Activated CD4-positive, alpha-beta memory T cell treated with anti-CD3 and anti-CD28 coated beads for 36 hours (primary cell): ENCODE measurements around the gene SLC43A3. TPM values are rescaled to one million over a fixed set of nuclear protein-coding genes. Genes with fewer than 3 reads are reported as not detected.

Experiments
- CTCF ChIA-PET: fragments of 350-600 bp; sonication (Branson Sonifier 250); formaldehyde crosslinking; loops from one replicate; lab custom pipeline; 2021; ENCODE audit warnings: antibody characterized with exemption, inconsistent platforms; lab: Charles Lee
- POLR2A ChIA-PET: fragments of 350-600 bp; sonication (Branson Sonifier 250); formaldehyde crosslinking; loops from one replicate; lab custom pipeline; 2021; ENCODE audit warnings: antibody characterized with exemption; lab: Charles Lee
- DNase-seq: peaks from one replicate; pipeline ENCODE4 v3.0.0-alpha.2; 2020
- H3K27ac Mint-ChIP-seq: one replicate; pipeline ENCODE4 v1.8.0; 2021; ENCODE audit warnings: mixed read lengths
- H3K27me3 Mint-ChIP-seq: one replicate; pipeline ENCODE4 v1.8.0; 2021; ENCODE audit warnings: mixed read lengths
- H3K36me3 Mint-ChIP-seq: one replicate; pipeline ENCODE4 v1.8.0; 2021; ENCODE audit warnings: mixed read lengths
- H3K4me1 Mint-ChIP-seq: one replicate; pipeline ENCODE4 v1.8.0; 2021; ENCODE audit warnings: low read depth, mixed read lengths
- H3K4me3 Mint-ChIP-seq: one replicate; pipeline ENCODE4 v1.8.0; 2021; ENCODE audit warnings: mild to moderate bottlenecking, mixed read lengths
- H3K9me3 Mint-ChIP-seq: one replicate; pipeline ENCODE4 v1.8.0; 2021; ENCODE audit warnings: mixed read lengths
- intact Hi-C: fragments of 100-400 bp; cut with micrococcal nuclease; formaldehyde crosslinking; loops from one replicate; pipeline ENCODE4 v1.15.1; 2023
- total RNA-seq, 2 experiments: library from RNA; stranded (reverse); gene quantifications; one replicate each; pipeline ENCODE4 v1.2.3, GENCODE V29; 2021

Gene SLC43A3
- total RNA-seq, 2 experiments from 2014 or later = 170 to 186 TPM

GRCh38 chr11:57467508-57468157 lies 40.7 kb upstream of the SLC43A3 start:
- POLR2A ChIA-PET = no interaction called here

GRCh38 chr11:57466680-57467079 lies 39.8 kb upstream of the SLC43A3 start:
- Mint-ChIP-seq H3K4me1 (no peaks in the 10 kb centered on the region), H3K4me3 (no peak overlapping the region), H3K27me3 (peaks cover 6% of the 10 kb centered on the region), H3K36me3 (no peaks in the 10 kb centered on the region), H3K9me3 (no peaks in the 10 kb centered on the region), H3K27ac (no peak overlapping the region)
- ChIA-PET POLR2A (no interaction called here), CTCF (interaction anchor here (1.3 kb wide), 2 partner anchors 10 to 17 kb away, joined by 5 to 6 read pairs; no protein-coding TSS in a partner anchor)
- intact Hi-C loops = no loop called here
- DNase-seq = no peak

More at GRCh38 chr11:57467508-57468157, 40.7 kb upstream of the SLC43A3 start:
- Mint-ChIP-seq H3K36me3 (no peaks in the 10 kb centered on the region), H3K4me3 (no peak overlapping the region), H3K9me3 (no peaks in the 10 kb centered on the region), H3K27ac (no peak overlapping the region), H3K4me1 (no peaks in the 10 kb centered on the region), H3K27me3 (no peaks in the 10 kb centered on the region)
- CTCF ChIA-PET = interaction anchor here (0.7 to 1.2 kb wide), 3 partner anchors 11 to 72 kb away, joined by 3 to 4 read pairs (median 3); no protein-coding TSS in a partner anchor
- intact Hi-C loops = no loop called here
- DNase-seq = no peak

- Mint-ChIP-seq H3K9me3 (no peaks in the 10 kb centered on the region), H3K4me1 (peaks cover 6% of the 10 kb centered on the region), H3K27me3 (peaks cover 19% of the 10 kb centered on the region), H3K36me3 (no peaks in the 10 kb centered on the region), H3K4me3 (no peak overlapping the region), H3K27ac (no peak overlapping the region)
- POLR2A ChIA-PET = interaction anchor here (1.0 kb wide), 1 partner anchor 126 kb away, joined by 3 read pairs; no protein-coding TSS in a partner anchor
- no peak for DNase-seq
- intact Hi-C loops = no loop called here
- CTCF ChIA-PET = interaction anchor here (0.8 to 1.6 kb wide), 4 partner anchors 16 to 177 kb away, joined by 3 to 5 read pairs (median 3); no protein-coding TSS in a partner anchor
Measured at GRCh38 chr11:57464539-57465181, 37.7 kb upstream of the SLC43A3 start.

- ChIA-PET CTCF (interaction anchor here (0.8 to 1.6 kb wide), 5 partner anchors 9 to 178 kb away, joined by 3 to 5 read pairs (median 3); no protein-coding TSS in a partner anchor), POLR2A (no interaction called here)
- Mint-ChIP-seq H3K27ac (no peak overlapping the region), H3K9me3 (no peaks in the 10 kb centered on the region), H3K27me3 (peaks cover 23% of the 10 kb centered on the region), H3K36me3 (no peaks in the 10 kb centered on the region), H3K4me3 (no peak overlapping the region), H3K4me1 (peaks cover 11% of the 10 kb centered on the region)
- DNase-seq = no peak
- intact Hi-C loops = no loop called here
Measured at GRCh38 chr11:57463671-57464538, 37.0 kb upstream of the SLC43A3 start.

GRCh38 chr11:57462597-57462996 lies 35.7 kb upstream of the SLC43A3 start:
- H3K4me3 Mint-ChIP-seq = no peak overlapping the region
- H3K27me3 Mint-ChIP-seq = peaks cover 31% of the 10 kb centered on the region
- no peaks in the 10 kb centered on the region for H3K36me3 Mint-ChIP-seq
- peaks cover 20% of the 10 kb centered on the region for H3K4me1 Mint-ChIP-seq
- ChIA-PET CTCF (interaction anchor here (1.1 to 1.6 kb wide), 2 partner anchors 10 to 18 kb away, joined by 3 to 5 read pairs; no protein-coding TSS in a partner anchor), POLR2A (no interaction called here)
- no peak overlapping the region for H3K27ac Mint-ChIP-seq
- no peaks in the 10 kb centered on the region for H3K9me3 Mint-ChIP-seq
- no peak for DNase-seq
- intact Hi-C loops = no loop called here

GRCh38 chr11:57461841-57462489 lies 35.0 kb upstream of the SLC43A3 start:
- no peak for DNase-seq
- Mint-ChIP-seq H3K27ac (no peak overlapping the region), H3K27me3 (peaks cover 35% of the 10 kb centered on the region), H3K36me3 (no peaks in the 10 kb centered on the region), H3K9me3 (no peaks in the 10 kb centered on the region), H3K4me1 (peaks cover 24% of the 10 kb centered on the region), H3K4me3 (no peak overlapping the region)
- intact Hi-C loops = no loop called here
- POLR2A ChIA-PET = no interaction called here
- CTCF ChIA-PET = interaction anchor here (0.8 to 1.9 kb wide), 2 partner anchors 31 to 106 kb away, joined by 3 to 5 read pairs; partner anchors contain the start of gene UBE2L6

- DNase-seq = no peak
- intact Hi-C loops = loop anchor here (1.0 kb wide), 1 partner anchor 36 kb away; no protein-coding TSS in a partner anchor
- POLR2A ChIA-PET = interaction anchor here (1.2 kb wide), 1 partner anchor 12 kb away, joined by 3 read pairs; no protein-coding TSS in a partner anchor
- no peaks in the 10 kb centered on the region for H3K9me3 Mint-ChIP-seq
- peak overlapping the region; percentile 23 for H3K4me3 Mint-ChIP-seq
- peaks cover 25% of the 10 kb centered on the region for H3K4me1 Mint-ChIP-seq
- peaks cover 36% of the 10 kb centered on the region for H3K27me3 Mint-ChIP-seq
- no peak overlapping the region for H3K27ac Mint-ChIP-seq
- no peaks in the 10 kb centered on the region for H3K36me3 Mint-ChIP-seq
- CTCF ChIA-PET = interaction anchor here (0.7 to 6.7 kb wide), 11 partner anchors 13 to 126 kb away, joined by 3 to 185 read pairs (median 17); partner anchors contain the start of genes SLC43A1, SSRP1 and UBE2L6
Measured at GRCh38 chr11:57460758-57461749, 34.1 kb upstream of the SLC43A3 start.

GRCh38 chr11:57460022-57460757 lies 33.3 kb upstream of the SLC43A3 start, which contains the start of gene RTN4RL2:
RTN4RL2 (plus strand) TSS chr11:57460528; CDS start chr11:57460866, 338 bp downstream.
- H3K36me3 Mint-ChIP-seq = no peaks in the 10 kb centered on the region
- ChIA-PET POLR2A (interaction anchor here (0.7 to 1.3 kb wide), 3 partner anchors 13 to 18 kb away, joined by 3 read pairs; no protein-coding TSS in a partner anchor), CTCF (interaction anchor here (0.7 to 6.7 kb wide), 16 partner anchors 13 to 125 kb away, joined by 3 to 185 read pairs (median 6); partner anchors contain the start of genes SLC43A1, SSRP1 and UBE2L6)
- DNase-seq = peak; percentile 72
- peak within 1 kb of the TSS; percentile 75 for H3K4me3 Mint-ChIP-seq
- no peaks in the 10 kb centered on the region for H3K9me3 Mint-ChIP-seq
- H3K4me1 Mint-ChIP-seq = peaks cover 25% of the 10 kb centered on the region
- intact Hi-C loops = loop anchor here (1.0 kb wide), 1 partner anchor 35 kb away; no protein-coding TSS in a partner anchor
- no peak within 1 kb of the TSS for H3K27ac Mint-ChIP-seq
- peaks cover 39% of the 10 kb centered on the region for H3K27me3 Mint-ChIP-seq

GRCh38 chr11:57459164-57460021 lies 32.5 kb upstream of the SLC43A3 start:
- Mint-ChIP-seq H3K36me3 (no peaks in the 10 kb centered on the region), H3K4me1 (peaks cover 25% of the 10 kb centered on the region), H3K4me3 (peak overlapping the region; percentile 75), H3K9me3 (no peaks in the 10 kb centered on the region), H3K27ac (no peak overlapping the region), H3K27me3 (peaks cover 39% of the 10 kb centered on the region)
- peak; percentile 50 for DNase-seq
- ChIA-PET CTCF (interaction anchor here (0.6 to 6.7 kb wide), 39 partner anchors 11 to 1064 kb away, joined by 3 to 185 read pairs (median 7); partner anchors contain the start of genes SLC43A1, SLC43A3 and TIMM10), POLR2A (interaction anchor here (0.6 to 1.3 kb wide), 3 partner anchors 15 to 72 kb away, joined by 3 read pairs; no protein-coding TSS in a partner anchor)
- intact Hi-C loops = loop anchor here (1.0 to 5.0 kb wide), 5 partner anchors 33 to 185 kb away; partner anchors contain the start of gene SLC43A1
